Fibroblast of lung (primary cell): ENCODE measurements around the gene COASY.

Experiments used
- CTCF ChIP-seq, 2 donors: IDR thresholded peaks in 1 of 2; conservative IDR thresholded peaks in 1 of 2; 1 replicate in 1 of 2; 2 replicates in 1 of 2; pipeline ENCODE4 v1.5.1; 2011 to 2012; ENCODE audit warnings: low read length in 2 of 2, control low read depth in 1 of 2, inconsistent platforms in 1 of 2, low read depth in 1 of 2, mild to moderate bottlenecking in 1 of 2
- EZH2 ChIP-seq: IDR thresholded peaks from 2 replicates; pipeline ENCODE4 v1.5.1; 2012; ENCODE audit warnings: low read length, control low read depth, mild to moderate bottlenecking; ENCODE audit errors: missing control alignments

DNA sequence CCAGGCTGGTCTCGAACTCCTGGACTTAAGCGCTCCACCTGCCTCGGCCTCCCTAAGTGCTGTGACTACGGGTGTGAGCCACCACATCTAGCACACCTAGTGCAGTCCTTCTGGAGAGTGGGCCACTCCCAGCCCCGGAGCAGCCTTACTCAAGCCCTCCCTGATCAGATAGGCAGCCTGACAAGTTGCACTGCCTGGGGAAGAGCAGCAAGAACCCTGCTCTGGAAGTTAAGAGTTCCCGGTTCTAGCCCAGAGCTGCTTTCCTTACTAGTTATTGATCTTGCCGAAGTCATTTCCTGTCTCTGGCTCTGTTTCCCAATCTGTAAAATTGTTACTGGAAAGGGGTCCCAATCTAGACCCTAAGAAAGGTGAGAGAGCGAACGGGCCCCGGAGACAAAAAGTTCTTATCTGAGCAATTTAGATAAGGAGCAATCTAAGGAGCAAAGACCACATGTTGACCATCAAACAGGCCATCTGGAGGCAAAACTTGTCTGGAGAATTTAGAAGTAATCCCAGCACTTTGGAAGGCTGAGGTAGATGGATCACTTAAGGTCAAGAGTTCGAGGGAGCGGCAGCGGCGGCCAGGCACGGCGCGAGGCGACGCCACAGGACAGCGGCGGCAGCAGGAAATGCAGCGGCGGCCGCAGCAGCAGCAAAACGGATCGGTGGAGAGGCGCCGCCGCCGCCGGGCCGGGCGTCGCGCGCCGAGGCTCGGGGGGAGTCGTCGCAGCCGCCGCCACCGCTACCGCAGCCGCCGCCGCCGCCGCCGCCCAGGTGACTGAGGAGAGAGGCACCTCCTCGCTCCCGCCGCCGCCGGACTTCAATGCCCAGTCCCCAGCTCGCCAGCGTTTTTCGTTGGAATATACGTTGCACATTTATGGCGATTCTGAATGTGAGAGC lies 30.2 kb upstream of the COASY start:
- peak; percentile 31 to 33 for TF ChIP-seq CTCF (conservative IDR thresholded peaks at IDR 0.05 in 1 of 2, IDR thresholded peaks at IDR 0.05 in 1 of 2; ENCODE audit: low read depth in 1 of 2, low read length in 2 of 2)
- TF ChIP-seq EZH2, result no peak
